Pancreas (tissue), 10 donors: ENCODE results near the gene UNC5B. TPM values are rescaled to one million over a fixed set of nuclear protein-coding genes. Genes with fewer than 3 reads are reported as not detected.

Experiments used
- ATAC-seq, 4 donors: fragments of 200-7000 bp; cut with Tn5 transposase; one replicate each; pipeline versions ENCODE4 v1.8.0 to v1.9.1; 2020; ENCODE audit warnings: mild to moderate bottlenecking in 4 of 4, moderate library complexity in 4 of 4
- DNase-seq, 6 donors: peaks; one replicate each; pipeline ENCODE4 v3.0.0-alpha.2; 2020
- FAIRE-seq: peaks from 2 replicates; lab custom pipeline; 2012; peaks lifted over from hg19 to GRCh38; lab: Jason Lieb, UNC
- H3K27ac ChIP-seq, 4 donors: fragments of 200-600 bp; sonication (generic); 1 replicate in 3 of 4; 2 replicates in 1 of 4; pipeline versions ENCODE4 v1.5.0 to v1.8.0; 2020
- H3K27me3 ChIP-seq, 4 donors: fragments of 200-600 bp; one replicate each; pipeline ENCODE4 v1.8.0; 2021
- H3K36me3 ChIP-seq, 3 donors: fragments of 200-600 bp; sonication (generic) in 1 of 3; one replicate each; pipeline versions ENCODE4 v1.5.0 to v1.8.0; 2020 to 2021
- H3K4me1 ChIP-seq, 3 donors: fragments of 200-600 bp; one replicate each; pipeline ENCODE4 v1.8.0; 2021
- H3K4me3 ChIP-seq, 4 donors: fragments of 200-600 bp; sonication (generic) in 2 of 4; one replicate each; pipeline versions ENCODE4 v1.5.0 to v1.8.0; 2020 to 2021
- H3K9me3 ChIP-seq, 4 donors: fragments of 200-600 bp; one replicate each; pipeline ENCODE4 v1.8.0; 2021
- CTCF ChIP-seq, 4 donors: fragments of 200-600 bp; sonication (generic) in 3 of 4; IDR thresholded peaks; one replicate each; pipeline versions ENCODE4 v1.5.0 to v1.8.0; 2021; ENCODE audit warnings: antibody characterized with exemption in 4 of 4
- WGBS, 2 donors: extraction: QIAGEN DNeasy Blood & Tissue Kit; methylation state at CpG; one replicate each; pipeline ENCODE4 v1.1.7; 2013; 5-methylcytosine and 5-hydroxymethylcytosine counted together
- intact Hi-C, 3 donors: fragments of 100-400 bp; cut with DNase I; formaldehyde crosslinking; loops; one replicate each; pipeline versions ENCODE4 v1.11.1 to v1.14.2; 2022
- polyA plus RNA-seq, 2 donors: library from polyadenylated mRNA; stranded (reverse); fragments of 200-250 nt; gene quantifications; one replicate each; pipeline ENCODE4 v1.2.3, GENCODE V29; 2013
- total RNA-seq, 6 donors: library from RNA; stranded (reverse); fragmentation: NEBNext Ultra II Directional in 4 of 6; extraction: Animal tissue kit (Norgen Biotek cat#: 25700) in 4 of 6; gene quantifications; one replicate each; pipeline versions ENCODE4 v1.2.1 to v1.2.4, GENCODE V29; 2021 to 2023
- donor health status: healthy with polysubstance abuse.
- donor health status: DM: no; HTN: no; CAD: no; lungs with moderate emphysema.
- donor health status: DM: no; HTN: no; CAD: no.
- donor health status: control.
- donor health status: control.
- donor health status: Bipolar disorder and iron deficiency.
- donor health status: DM: yes; HTN: yes; CAD: no.
- donor health status: DM: no; HTN: no; CAD: no.
- donor health status: DM: no; HTN: no; CAD: no.
- donor health status: DM: yes; HTN: yes; CAD: no.

UNC5B gene
- total and polyA plus RNA-seq, 8 donors = 2.4 to 7.7 (median 4.2) TPM

GRCh38 chr10:71343392-71343773 lies 131.0 kb downstream of the UNC5B start:
- intact Hi-C loops = no loop called here
- FAIRE-seq (no peak), DNase-seq (peak in 2 of 6 donors; percentile 18 to 41), ATAC-seq (peak in 3 of 4 donors; percentile 59 to 77 (median 65))
- H3K4me1 ChIP-seq = no peaks in the 10 kb centered on the region
- no peak overlapping the region for H3K27ac ChIP-seq
- TF ChIP-seq CTCF (IDR thresholded peaks at IDR 0.05) = no peak
- no peak overlapping the region for H3K4me3 ChIP-seq
- no peaks in the 10 kb centered on the region for H3K9me3 ChIP-seq
- WGBS, 2 donors = 86 to 90% methylated on average over 5 of the region's 5 CpGs
- no peaks in the 10 kb centered on the region for H3K36me3 ChIP-seq
- no peaks in the 10 kb centered on the region for H3K27me3 ChIP-seq

GRCh38 chr10:71344154-71344925 lies 132.0 kb downstream of the UNC5B start:
- Histone ChIP-seq H3K27ac (no peak overlapping the region), H3K27me3 (no peaks in the 10 kb centered on the region), H3K36me3 (no peaks in the 10 kb centered on the region), H3K4me3 (no peak overlapping the region), H3K4me1 (no peaks in the 10 kb centered on the region), H3K9me3 (no peaks in the 10 kb centered on the region)
- WGBS, 2 donors = 92 to 93% methylated on average over 9 of the region's 9 CpGs
- intact Hi-C loops = no loop called here
- FAIRE-seq (no peak), ATAC-seq (no peak), DNase-seq (no peak)
- no peak for TF ChIP-seq CTCF (IDR thresholded peaks at IDR 0.05)

- Histone ChIP-seq H3K36me3 (no peaks in the 10 kb centered on the region), H3K27me3 (no peaks in the 10 kb centered on the region), H3K4me3 (no peak overlapping the region), H3K27ac (no peak overlapping the region), H3K4me1 (no peaks in the 10 kb centered on the region), H3K9me3 (no peaks in the 10 kb centered on the region)
- 80 to 84% methylated on average over 3 of the region's 3 CpGs for WGBS, 2 donors
- no peak for ATAC-seq
- no peak for TF ChIP-seq CTCF (IDR thresholded peaks at IDR 0.05)
- intact Hi-C loops = no loop called here
- no peak for FAIRE-seq
- no peak for DNase-seq
Measured at GRCh38 chr10:71344993-71345480, 132.7 kb downstream of the UNC5B start.

GRCh38 chr10:71345694-71346093 lies 133.3 kb downstream of the UNC5B start:
- WGBS, 2 donors = 88% methylated on average over 10 of the region's 10 CpGs
- no peak for ATAC-seq

More at GRCh38 chr10:71345694-71346093, 133.3 kb downstream of the UNC5B start:
- H3K9me3 ChIP-seq = no peaks in the 10 kb centered on the region
- no peaks in the 10 kb centered on the region for H3K36me3 ChIP-seq
- no peak overlapping the region for H3K4me3 ChIP-seq
- no peaks in the 10 kb centered on the region for H3K27me3 ChIP-seq
- no peak for TF ChIP-seq CTCF (IDR thresholded peaks at IDR 0.05)
- FAIRE-seq = no peak
- intact Hi-C loops = no loop called here
- H3K27ac ChIP-seq = no peak overlapping the region
- no peak for DNase-seq
- H3K4me1 ChIP-seq = no peaks in the 10 kb centered on the region
